H1 (cell line): ENCODE measurements around the gene IL21R. TPM values are rescaled to one million over a fixed set of nuclear protein-coding genes. Genes with fewer than 3 reads are reported as not detected.

Source experiments
- CTCF ChIA-PET: fragments of 300-600 bp; sonication (Branson Sonifier 250); formaldehyde crosslinking; loops from one replicate; lab custom pipeline; 2021; ENCODE audit not compliant: partially characterized antibody; lab: Charles Lee
- POLR2A ChIA-PET: fragments of 300-600 bp; sonication (Branson Sonifier 250); formaldehyde crosslinking; loops from one replicate; lab custom pipeline; 2021; ENCODE audit warnings: inconsistent platforms; ENCODE audit not compliant: partially characterized antibody; lab: Charles Lee
- DNase-seq, 2 experiments: peaks; one replicate each; pipeline versions ENCODE4 v3.0.0 to v3.0.0-alpha.2; 2010 to 2022; ENCODE audit warnings: low spot score in 2 of 2, low read depth in 1 of 2, mixed read lengths in 1 of 2
- FAIRE-seq: peaks from 2 replicates; lab custom pipeline; 2011; peaks lifted over from hg19 to GRCh38; lab: Jason Lieb, UNC
- H2AFZ ChIP-seq: 2 replicates; pipeline ENCODE4 v1.8.1; 2012; ENCODE audit warnings: low read length, inconsistent platforms
- H2AK5ac ChIP-seq: 2 replicates; pipeline ENCODE4 v1.6.1; 2013; ENCODE audit warnings: low read depth, low read length
- H2BK120ac ChIP-seq: replicated peaks from 2 replicates; pipeline ENCODE3; 2013; ENCODE audit warnings: low read depth, low read length, inconsistent platforms
- H2BK12ac ChIP-seq: 2 replicates; pipeline ENCODE4 v1.6.1; 2013; ENCODE audit warnings: low read depth, low read length
- H2BK15ac ChIP-seq: 2 replicates; pipeline ENCODE4 v1.6.1; 2013; ENCODE audit warnings: low read length
- H2BK20ac ChIP-seq: 2 replicates; pipeline ENCODE4 v1.6.1; 2013; ENCODE audit warnings: low read length
- H2BK5ac ChIP-seq: 2 replicates; pipeline ENCODE4 v1.6.1; 2013; ENCODE audit warnings: low read depth, low read length
- H3K14ac ChIP-seq: 2 replicates; pipeline ENCODE4 v1.6.1; 2013; ENCODE audit warnings: inconsistent platforms; ENCODE audit not compliant: insufficient read length
- H3K18ac ChIP-seq: 2 replicates; pipeline ENCODE4 v1.6.1; 2013; ENCODE audit warnings: low read length; ENCODE audit errors: extremely low read depth
- H3K23ac ChIP-seq: 2 replicates; pipeline ENCODE4 v1.6.1; 2013; ENCODE audit warnings: inconsistent platforms; ENCODE audit not compliant: insufficient read length
- H3K23me2 ChIP-seq: 2 replicates; pipeline ENCODE4 v1.6.1; 2013; ENCODE audit warnings: low read depth, low read length
- H3K27ac ChIP-seq: 2 replicates; pipeline ENCODE4 v1.6.1; 2011; ENCODE audit warnings: low read depth, low read length, inconsistent platforms
- H3K27me3 ChIP-seq, 4 experiments: replicated peaks in 1 of 4; 1 replicate in 1 of 4; 2 replicates in 3 of 4; pipeline versions ENCODE4 v1.6.1 to v1.8.1; 2011 to 2013; ENCODE audit warnings: low read length in 3 of 4, mild to moderate bottlenecking in 3 of 4, inconsistent platforms in 2 of 4, mixed read lengths in 2 of 4, moderate library complexity in 1 of 4; ENCODE audit not compliant: control insufficient read depth in 3 of 4, insufficient read depth in 3 of 4; ENCODE audit errors: extremely low read depth in 1 of 4
- H3K36me3 ChIP-seq, 4 experiments: 2 replicates each; pipeline versions ENCODE4 v1.6.1 to v1.8.1; 2011 to 2013; ENCODE audit warnings: mild to moderate bottlenecking in 4 of 4, low read length in 3 of 4, moderate library complexity in 2 of 4, control low read depth in 1 of 4, inconsistent platforms in 1 of 4; ENCODE audit not compliant: insufficient read depth in 4 of 4, control insufficient read depth in 2 of 4
- H3K4ac ChIP-seq: replicated peaks from 2 replicates; pipeline ENCODE3; 2013; ENCODE audit warnings: low read length, low read depth, mixed read lengths, inconsistent platforms; ENCODE audit not compliant: insufficient read length
- H3K4me1 ChIP-seq, 4 experiments: replicated peaks in 1 of 4; 1 replicate in 1 of 4; 2 replicates in 3 of 4; pipeline versions ENCODE4 v1.6.1 to v1.8.1; 2011 to 2013; ENCODE audit warnings: low read length in 3 of 4, inconsistent platforms in 2 of 4, mixed read lengths in 1 of 4; ENCODE audit not compliant: insufficient read depth in 4 of 4, control insufficient read depth in 3 of 4
- H3K4me2 ChIP-seq, 2 experiments: 2 replicates each; pipeline versions ENCODE4 v1.6.1 to v1.8.1; 2011 to 2013; ENCODE audit warnings: low read depth in 2 of 2, low read length in 2 of 2, control low read depth in 1 of 2, inconsistent platforms in 1 of 2, mild to moderate bottlenecking in 1 of 2; ENCODE audit not compliant: insufficient read depth in 1 of 2
- H3K4me3 ChIP-seq, 4 experiments: fragments of 200-600, 300-600 bp in 1 of 4; sonication (generic), shearing (Covaris generic), sonication (Bioruptor Twin) in 1 of 4; 2 replicates each; pipeline versions ENCODE4 v1.5.1 to v1.8.1; 2011 to 2016; ENCODE audit warnings: low read length in 4 of 4, low read depth in 3 of 4, control low read depth in 2 of 4, inconsistent platforms in 2 of 4, mild to moderate bottlenecking in 2 of 4, mixed read lengths in 1 of 4, moderate library complexity in 1 of 4; ENCODE audit not compliant: insufficient read depth in 2 of 4; ENCODE audit errors: extremely low read depth in 1 of 4
- H3K56ac ChIP-seq: replicated peaks from 2 replicates; pipeline ENCODE3; 2013; ENCODE audit warnings: low read depth, mild to moderate bottlenecking, mixed read lengths, low read length, inconsistent platforms; ENCODE audit not compliant: insufficient read length
- H3K79me1 ChIP-seq: 2 replicates; pipeline ENCODE4 v1.6.1; 2013; ENCODE audit warnings: low read depth, low read length, control low read depth
- H3K79me2 ChIP-seq, 2 experiments: 2 replicates each; pipeline versions ENCODE4 v1.6.1 to v1.8.1; 2012 to 2013; ENCODE audit warnings: low read length in 2 of 2, mild to moderate bottlenecking in 2 of 2, inconsistent platforms in 1 of 2; ENCODE audit not compliant: insufficient read depth in 2 of 2, control insufficient read depth in 1 of 2
- H3K9ac ChIP-seq, 4 experiments: replicated peaks in 1 of 4; 1 replicate in 1 of 4; 2 replicates in 3 of 4; pipeline versions ENCODE4 v1.6.1 to v1.8.1; 2011 to 2013; ENCODE audit warnings: low read depth in 3 of 4, low read length in 3 of 4, control low read depth in 2 of 4, mild to moderate bottlenecking in 2 of 4, moderate library complexity in 2 of 4, inconsistent platforms in 1 of 4; ENCODE audit errors: extremely low read depth in 1 of 4
- H3K9me3 ChIP-seq, 2 experiments: 2 replicates each; pipeline versions ENCODE4 v1.6.1 to v1.8.1; 2012 to 2013; ENCODE audit warnings: mild to moderate bottlenecking in 2 of 2, moderate library complexity in 2 of 2, control low read depth in 1 of 2, inconsistent platforms in 1 of 2, low read depth in 1 of 2, low read length in 1 of 2, mixed read lengths in 1 of 2; ENCODE audit not compliant: insufficient read depth in 2 of 2
- H4K20me1 ChIP-seq, 2 experiments: replicated peaks in 1 of 2; 2 replicates each; pipeline versions ENCODE3 to v1.8.1; 2011 to 2013; ENCODE audit warnings: inconsistent platforms in 2 of 2, low read length in 2 of 2, mild to moderate bottlenecking in 1 of 2; ENCODE audit not compliant: insufficient read depth in 2 of 2, control insufficient read depth in 1 of 2
- H4K5ac ChIP-seq: 2 replicates; pipeline ENCODE4 v1.6.1; 2013; ENCODE audit warnings: low read length, low read depth, mixed read lengths, inconsistent platforms; ENCODE audit not compliant: insufficient read length
- H4K8ac ChIP-seq: 2 replicates; pipeline ENCODE4 v1.8.0; 2013; ENCODE audit warnings: mild to moderate bottlenecking, moderate library complexity, low read length, inconsistent platforms; ENCODE audit not compliant: insufficient read depth; ENCODE audit errors: extremely low read depth
- H4K91ac ChIP-seq: replicated peaks from 2 replicates; pipeline ENCODE3; 2013; ENCODE audit warnings: low read length, mixed read lengths, inconsistent platforms; ENCODE audit not compliant: insufficient read length
- BACH1 ChIP-seq: IDR thresholded peaks from 2 replicates; pipeline ENCODE4 v1.6.1; 2012; ENCODE audit warnings: low read length, improper control_type of control experiment
- CBX5 ChIP-seq: fragments of 300-800, 300-1000 bp; sonication (generic); IDR thresholded peaks from 2 replicates; pipeline ENCODE4 v1.7.1; 2016; ENCODE audit warnings: antibody characterized with exemption, low read length, low read depth
- EGR1 ChIP-seq: IDR thresholded peaks from 2 replicates; pipeline ENCODE4 v1.6.1; 2011; ENCODE audit warnings: low read depth, low read length, borderline replicate concordance
- HDAC6 ChIP-seq: IDR thresholded peaks from one replicate; pipeline ENCODE4 v1.7.1; 2012; ENCODE audit warnings: low read depth, mild to moderate bottlenecking, inconsistent platforms, low read length, moderate library complexity
- SP4 ChIP-seq: IDR thresholded peaks from 2 replicates; pipeline ENCODE4 v1.6.1; 2012; ENCODE audit warnings: low read length, inconsistent platforms
- TCF12 ChIP-seq: IDR thresholded peaks from 2 replicates; pipeline ENCODE4 v1.6.1; 2011; ENCODE audit warnings: low read depth, mild to moderate bottlenecking, low read length
- TEAD4 ChIP-seq: IDR thresholded peaks from 2 replicates; pipeline ENCODE4 v1.6.1; 2012; ENCODE audit warnings: low read depth, low read length, inconsistent platforms, mixed read lengths
- ZNF274 ChIP-seq: IDR thresholded peaks from 2 replicates; pipeline ENCODE4 v1.7.0; 2012; ENCODE audit warnings: low read length, borderline replicate concordance; ENCODE audit errors: extremely low read depth
- WGBS, 2 experiments: shearing (Covaris generic) in 1 of 2; methylation state at CpG; one replicate each; pipeline versions ENCODE4 v1.1.6 to v1.1.7; 2013 to 2015; ENCODE audit warnings: low lambda C conversion rate in 2 of 2, mixed read lengths in 2 of 2, inconsistent platforms in 1 of 2, low coverage in 1 of 2, missing lambda C conversion rate in 1 of 2; ENCODE audit not compliant: insufficient replicate concordance in 2 of 2, insufficient coverage in 1 of 2, insufficient read length in 1 of 2; ENCODE audit errors: extremely low coverage in 1 of 2, missing lambda C conversion rate in 1 of 2; 5-methylcytosine and 5-hydroxymethylcytosine counted together
- polyA plus RNA-seq, 7 experiments: library from polyadenylated mRNA; depleted of rRNA in 3 of 7; stranded (reverse) in 5 of 7; unstranded in 2 of 7; fragments of >200 nt in 5 of 7; fragments of 200-250 nt in 2 of 7; gene quantifications; 1 replicate in 5 of 7; 2 replicates in 1 of 7; 4 replicates in 1 of 7; pipeline versions ENCODE4 v1.2.1 to v1.2.3, GENCODE V29; 2011 to 2013; ENCODE audit warnings: missing spikeins in 2 of 7, mixed read lengths in 2 of 7
- total RNA-seq: library from RNA; stranded (reverse); fragmentation: NEBNext Ultra II Directional; extraction: Animal tissue kit (Norgen Biotek cat#: 25700); gene quantifications from 2 replicates; pipeline ENCODE4 v1.2.1, GENCODE V29; 2021
- TF ChIP-seq, protein P1 (sequence below): IDR thresholded peaks from 2 replicates; pipeline ENCODE4 v1.6.1; 2012; ENCODE audit warnings: inconsistent platforms

Gene IL21R
- total and polyA plus RNA-seq, 2 of the 8 experiments (the other 6 are each of a cell fraction or from before 2014, with no cell fraction given): 0.34 to 0.70 TPM

DNA sequence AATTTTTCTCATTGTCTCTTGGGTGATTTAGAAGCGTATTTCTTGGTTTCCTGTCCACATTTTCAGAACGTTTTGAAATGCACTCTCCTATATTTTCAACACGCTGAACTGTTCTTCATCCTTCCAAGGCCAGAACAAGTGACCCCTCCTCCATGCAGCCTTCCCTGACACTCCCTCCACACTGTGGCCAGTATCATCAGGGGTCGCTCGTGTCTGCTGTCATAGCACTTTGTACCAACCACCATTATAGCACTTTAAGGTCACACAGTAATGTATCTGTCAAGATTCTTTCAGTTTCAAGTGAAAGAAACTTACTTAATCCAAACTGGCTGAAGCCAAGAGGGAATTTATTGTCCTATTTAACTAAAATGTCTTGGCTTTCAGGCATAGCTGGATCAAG lies 17.5 kb upstream of the IL21R start:
- Histone ChIP-seq H3K4me3 (no peak overlapping the region), H2BK20ac (no peak overlapping the region), H3K9ac (no peak overlapping the region), H2AK5ac (no peak overlapping the region), H3K27me3 (no peaks in the 10 kb centered on the region; a peak in 1 of 7 replicates), H3K23me2 (no peaks in the 10 kb centered on the region), H4K20me1 (no peaks in the 10 kb centered on the region), H3K27ac (no peak overlapping the region), H2BK5ac (no peak overlapping the region), H2BK15ac (no peak overlapping the region), H4K5ac (no peak overlapping the region), H3K4ac (no peak overlapping the region), H3K79me1 (no peaks in the 10 kb centered on the region), H3K4me1 (no peaks in the 10 kb centered on the region; a peak in 1 of 7 replicates), H3K56ac (no peak overlapping the region), H2AFZ (no peak overlapping the region), H3K14ac (no peak overlapping the region), H2BK120ac (no peak overlapping the region), H3K9me3 (no peaks in the 10 kb centered on the region), H4K91ac (no peak overlapping the region), H3K18ac (no peak overlapping the region), H4K8ac (no peak overlapping the region), H3K4me2 (no peak overlapping the region), H2BK12ac (no peak overlapping the region), H3K23ac (no peak overlapping the region), H3K79me2 (no peaks in the 10 kb centered on the region), H3K36me3 (no peaks in the 10 kb centered on the region)
- DNase-seq: no peak
- ChIA-PET CTCF (interaction anchor here (1.0 to 1.4 kb wide), 2 partner anchors 9 to 21 kb away, joined by 3 read pairs; no protein-coding TSS in a partner anchor), POLR2A (no interaction called here)
- FAIRE-seq: no peak
- 95% methylated on average over 5 of the region's 5 CpGs; no CpG with 5 or more reads in 1 of the 2 experiments for WGBS, 2 experiments
- TF ChIP-seq TEAD4 (no peak), TCF12 (no peak), SP4 (no peak), ZNF274 (no peak), HDAC6 (no peak), EGR1 (no peak), BACH1 (no peak), CBX5 (no peak)
- TF ChIP-seq, protein P1, sequence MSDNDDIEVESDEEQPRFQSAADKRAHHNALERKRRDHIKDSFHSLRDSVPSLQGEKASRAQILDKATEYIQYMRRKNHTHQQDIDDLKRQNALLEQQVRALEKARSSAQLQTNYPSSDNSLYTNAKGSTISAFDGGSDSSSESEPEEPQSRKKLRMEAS: no peak
